Measurements from ENCODE around the gene TXNL4B. TPM values are rescaled to one million over a fixed set of nuclear protein-coding genes. Genes with fewer than 3 reads are reported as not detected.

TXNL4B gene
- total RNA-seq (10 to 100 TPM; 14.2 to 17.7 TPM), polyA plus RNA-seq (10 to 100 TPM in 1 of 2 donors, 1 to 10 TPM in 1; 5.4 to 11.2 TPM)
- long read RNA-seq, donor 1, partial matches to known transcripts, result 0 of 5 reads
- long read RNA-seq, donor 1, other reads (novel, unspliced or antisense), result 0 of 5 reads
- long read RNA-seq, donor 2, partial matches to known transcripts, result 0 of 3 reads
- long read RNA-seq, donor 2, other reads (novel, unspliced or antisense), result 0 of 3 reads
- long read RNA-seq, donor 3, partial matches to known transcripts, result 0 of 5 reads
- long read RNA-seq, donor 3, other reads (novel, unspliced or antisense), result 0 of 5 reads
- long read RNA-seq, donor 4, partial matches to known transcripts, result 0 of 1 reads
- long read RNA-seq, donor 4, other reads (novel, unspliced or antisense), result 0 of 1 reads
- long read RNA-seq, donor 5, partial matches to known transcripts, result 0 of 3 reads
- long read RNA-seq, donor 5, other reads (novel, unspliced or antisense), result 0 of 3 reads

DNA sequence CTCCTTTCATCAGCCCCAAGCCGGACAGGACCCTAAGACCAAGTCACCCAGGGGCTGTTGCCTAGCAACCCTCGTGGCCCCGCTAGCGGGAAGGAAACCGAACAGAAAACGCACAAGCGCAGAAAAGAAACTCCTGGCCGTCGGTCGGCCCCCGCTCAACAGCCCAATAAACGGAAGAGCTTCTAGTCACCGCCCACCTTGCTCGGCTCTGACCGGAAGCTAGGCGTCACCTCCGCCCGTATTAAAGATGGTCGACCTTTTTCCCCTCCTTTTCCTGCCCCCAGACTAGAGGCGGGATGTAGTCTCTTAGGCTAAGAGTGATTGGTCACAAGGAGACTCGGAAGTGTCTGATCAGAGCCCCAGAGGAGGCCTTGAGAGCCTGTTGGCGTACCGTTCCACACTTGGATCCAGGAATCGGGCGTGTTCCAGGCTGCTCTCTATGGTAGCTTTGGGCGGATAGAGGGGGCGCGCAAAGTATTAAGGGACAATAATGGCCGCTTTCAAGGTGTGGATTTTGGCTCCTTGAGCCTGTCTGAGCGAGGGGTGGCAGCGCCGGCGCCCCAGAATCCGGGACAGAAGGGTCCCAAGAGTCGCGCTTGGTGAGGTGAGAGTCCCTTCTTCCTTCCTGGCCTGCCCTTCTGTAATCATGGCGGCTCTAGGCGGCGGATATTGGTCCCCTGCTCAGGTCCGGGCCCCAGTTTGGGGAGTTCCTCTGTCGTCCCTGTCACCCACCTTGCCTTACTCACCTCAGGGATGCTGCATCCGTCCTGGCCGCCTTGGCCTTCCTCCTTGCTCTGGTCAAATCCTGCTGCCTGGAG is at the start of gene TXNL4B, which contains the start of gene DHX38:
TSS of gene TXNL4B (minus strand) at position 173 of the 818 bp plus-strand sequence. CDS start 2,871 bp downstream, outside the sequence.
TSS of gene DHX38 (plus strand) at position 400 of the 818 bp plus-strand sequence. CDS start 2,311 bp downstream, outside the sequence.
- TF ChIP-seq, protein P1, sequence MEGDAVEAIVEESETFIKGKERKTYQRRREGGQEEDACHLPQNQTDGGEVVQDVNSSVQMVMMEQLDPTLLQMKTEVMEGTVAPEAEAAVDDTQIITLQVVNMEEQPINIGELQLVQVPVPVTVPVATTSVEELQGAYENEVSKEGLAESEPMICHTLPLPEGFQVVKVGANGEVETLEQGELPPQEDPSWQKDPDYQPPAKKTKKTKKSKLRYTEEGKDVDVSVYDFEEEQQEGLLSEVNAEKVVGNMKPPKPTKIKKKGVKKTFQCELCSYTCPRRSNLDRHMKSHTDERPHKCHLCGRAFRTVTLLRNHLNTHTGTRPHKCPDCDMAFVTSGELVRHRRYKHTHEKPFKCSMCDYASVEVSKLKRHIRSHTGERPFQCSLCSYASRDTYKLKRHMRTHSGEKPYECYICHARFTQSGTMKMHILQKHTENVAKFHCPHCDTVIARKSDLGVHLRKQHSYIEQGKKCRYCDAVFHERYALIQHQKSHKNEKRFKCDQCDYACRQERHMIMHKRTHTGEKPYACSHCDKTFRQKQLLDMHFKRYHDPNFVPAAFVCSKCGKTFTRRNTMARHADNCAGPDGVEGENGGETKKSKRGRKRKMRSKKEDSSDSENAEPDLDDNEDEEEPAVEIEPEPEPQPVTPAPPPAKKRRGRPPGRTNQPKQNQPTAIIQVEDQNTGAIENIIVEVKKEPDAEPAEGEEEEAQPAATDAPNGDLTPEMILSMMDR (IDR thresholded peaks at IDR 0.05; ENCODE audit: control extremely low read depth, extremely low read depth), result no peak
- Histone ChIP-seq H3K4me1 (ENCODE audit: control insufficient read depth in 5 of 5, insufficient read depth in 5 of 5, low read length in 5 of 5) (peaks cover 0 to 25% (median 6%) of the 10 kb centered on the region in 5 donors), H3K27me3 (ENCODE audit: control insufficient read depth in 3 of 3, insufficient read depth in 3 of 3, low read length in 2 of 3) (no peaks in the 10 kb centered on the region), H3K27ac (ENCODE audit: low read depth in 1 of 2, low read length in 1 of 2) (peak within 1 kb of the TSS; percentile 89 to 94), H3K4me3 (peak within 1 kb of the TSS; percentile 100), H3K9me3 (ENCODE audit: control insufficient read depth in 4 of 4, insufficient read depth in 3 of 4, low read length in 3 of 4) (no peaks in the 10 kb centered on the region), H3K9ac (ENCODE audit: insufficient read depth in 1 of 2, low read length in 2 of 2) (peak within 1 kb of the TSS; percentile 93 to 99), H3K36me3 (ENCODE audit: control insufficient read depth in 4 of 4, insufficient read depth in 4 of 4, low read length in 4 of 4) (peaks cover 18 to 38% (median 19%) of the 10 kb centered on the region in 4 donors)
- ATAC-seq (ENCODE audit: insufficient read depth, low FRiP score), result peak; percentile 98
- WGBS, 2 donors, result 0 to 1% methylated on average over 43 of the region's 43 CpGs
- peak; percentile 98 to 100 (median 100) for DNase-seq

GRCh38 chr16:72142476-72142875 is 49.1 kb upstream of the TXNL4B start:
- TF ChIP-seq, protein P1 (IDR thresholded peaks at IDR 0.05; ENCODE audit: control extremely low read depth, extremely low read depth), result no peak
- ATAC-seq (ENCODE audit: insufficient read depth, low FRiP score), result no peak

DNA sequence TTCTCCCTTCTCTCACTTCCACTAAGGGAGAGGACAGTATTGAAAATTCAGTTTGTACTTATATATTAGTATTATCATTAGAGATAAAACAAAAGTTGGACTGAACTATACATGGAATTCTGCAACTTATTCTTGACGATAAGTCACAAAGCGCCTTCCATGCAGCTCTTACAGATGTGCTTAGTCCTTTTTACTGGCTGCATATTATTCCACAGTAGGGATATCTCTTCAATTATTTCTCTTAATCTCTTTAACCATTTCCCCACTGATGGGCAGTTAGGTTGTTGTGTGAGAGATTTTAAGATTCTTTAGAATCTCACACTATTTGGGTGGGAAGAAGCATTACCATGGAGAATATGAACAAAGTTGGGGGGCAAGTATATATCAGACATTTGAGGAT is 46.5 kb upstream of the TXNL4B start:
- Histone ChIP-seq H3K9ac (ENCODE audit: insufficient read depth in 1 of 2, low read length in 2 of 2) (no peak overlapping the region), H3K27me3 (ENCODE audit: control insufficient read depth in 3 of 3, insufficient read depth in 3 of 3, low read length in 2 of 3) (no peaks in the 10 kb centered on the region), H3K4me3 (no peak overlapping the region), H3K9me3 (ENCODE audit: control insufficient read depth in 4 of 4, insufficient read depth in 3 of 4, low read length in 3 of 4) (no peaks in the 10 kb centered on the region), H3K36me3 (ENCODE audit: control insufficient read depth in 4 of 4, insufficient read depth in 4 of 4, low read length in 4 of 4) (no peaks in the 10 kb centered on the region), H3K27ac (ENCODE audit: low read depth in 1 of 2, low read length in 1 of 2) (no peak overlapping the region), H3K4me1 (ENCODE audit: control insufficient read depth in 5 of 5, insufficient read depth in 5 of 5, low read length in 5 of 5) (no peaks in the 10 kb centered on the region)
- ATAC-seq (ENCODE audit: insufficient read depth, low FRiP score) (no peak), DNase-seq (no peak)
- 99 to 100% methylated on average over 2 of the region's 2 CpGs for WGBS, 2 donors
- TF ChIP-seq, protein P1 (IDR thresholded peaks at IDR 0.05; ENCODE audit: control extremely low read depth, extremely low read depth), result no peak

More at GRCh38 chr16:72142476-72142875, 49.1 kb upstream of the TXNL4B start:
- Histone ChIP-seq H3K36me3 (ENCODE audit: control insufficient read depth in 4 of 4, insufficient read depth in 4 of 4, low read length in 4 of 4) (no peaks in the 10 kb centered on the region), H3K27me3 (ENCODE audit: control insufficient read depth in 3 of 3, insufficient read depth in 3 of 3, low read length in 2 of 3) (no peaks in the 10 kb centered on the region), H3K9me3 (ENCODE audit: control insufficient read depth in 4 of 4, insufficient read depth in 3 of 4, low read length in 3 of 4) (no peaks in the 10 kb centered on the region), H3K9ac (ENCODE audit: insufficient read depth in 1 of 2, low read length in 2 of 2) (no peak overlapping the region), H3K27ac (ENCODE audit: low read depth in 1 of 2, low read length in 1 of 2) (no peak overlapping the region), H3K4me1 (ENCODE audit: control insufficient read depth in 5 of 5, insufficient read depth in 5 of 5, low read length in 5 of 5) (no peaks in the 10 kb centered on the region), H3K4me3 (no peak overlapping the region)
- DNase-seq, result no peak
- WGBS, 2 donors, result 85 to 87% methylated on average over 1 of the region's 1 CpG

Measured in lung (tissue), 16 donors.